Measurements from ENCODE around the gene EEFSEC. TPM values are rescaled to one million over a fixed set of nuclear protein-coding genes. Genes with fewer than 3 reads are reported as not detected.

Gene EEFSEC
- total RNA-seq, 3 donors from 2014 or later = 13.9 to 28.2 (median 19.8) TPM

DNA sequence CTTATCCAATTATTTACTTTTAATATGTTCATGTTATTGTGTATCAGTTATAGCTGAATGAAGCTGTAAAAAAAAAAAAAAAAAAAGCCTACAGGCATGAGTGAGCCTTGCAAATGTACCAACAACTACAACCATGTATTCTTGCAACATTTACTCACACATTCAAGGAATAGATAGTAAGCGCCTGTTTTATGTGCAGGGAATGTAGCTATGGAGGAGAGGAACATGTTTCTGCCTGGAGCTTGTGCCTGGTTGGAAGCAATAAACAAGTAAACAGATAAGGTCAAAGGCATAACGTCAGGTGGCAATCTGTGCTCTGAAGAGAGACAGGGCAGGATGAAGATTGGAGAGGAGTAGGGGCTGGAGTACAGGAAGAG is 202.2 kb downstream of the EEFSEC start:
- no peak for DNase-seq (ENCODE audit: low spot score in 2 of 2)
- Histone ChIP-seq H3K27me3 (no peaks in the 10 kb centered on the region), H3K27ac (no peak overlapping the region), H3K4me3 (no peak overlapping the region), H3K4me1 (no peaks in the 10 kb centered on the region), H3K9me3 (no peaks in the 10 kb centered on the region), H3K36me3 (no peaks in the 10 kb centered on the region)
- intact Hi-C loops (cut with DNase I; ENCODE audit: low total_unique reads) = no loop called here
- TF ChIP-seq POLR2AphosphoS5 (IDR thresholded peaks at IDR 0.05) (no peak), POLR2A (IDR thresholded peaks at IDR 0.05) (no peak)
- TF ChIP-seq, protein P1, sequence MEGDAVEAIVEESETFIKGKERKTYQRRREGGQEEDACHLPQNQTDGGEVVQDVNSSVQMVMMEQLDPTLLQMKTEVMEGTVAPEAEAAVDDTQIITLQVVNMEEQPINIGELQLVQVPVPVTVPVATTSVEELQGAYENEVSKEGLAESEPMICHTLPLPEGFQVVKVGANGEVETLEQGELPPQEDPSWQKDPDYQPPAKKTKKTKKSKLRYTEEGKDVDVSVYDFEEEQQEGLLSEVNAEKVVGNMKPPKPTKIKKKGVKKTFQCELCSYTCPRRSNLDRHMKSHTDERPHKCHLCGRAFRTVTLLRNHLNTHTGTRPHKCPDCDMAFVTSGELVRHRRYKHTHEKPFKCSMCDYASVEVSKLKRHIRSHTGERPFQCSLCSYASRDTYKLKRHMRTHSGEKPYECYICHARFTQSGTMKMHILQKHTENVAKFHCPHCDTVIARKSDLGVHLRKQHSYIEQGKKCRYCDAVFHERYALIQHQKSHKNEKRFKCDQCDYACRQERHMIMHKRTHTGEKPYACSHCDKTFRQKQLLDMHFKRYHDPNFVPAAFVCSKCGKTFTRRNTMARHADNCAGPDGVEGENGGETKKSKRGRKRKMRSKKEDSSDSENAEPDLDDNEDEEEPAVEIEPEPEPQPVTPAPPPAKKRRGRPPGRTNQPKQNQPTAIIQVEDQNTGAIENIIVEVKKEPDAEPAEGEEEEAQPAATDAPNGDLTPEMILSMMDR (IDR thresholded peaks at IDR 0.05) = no peak

DNA sequence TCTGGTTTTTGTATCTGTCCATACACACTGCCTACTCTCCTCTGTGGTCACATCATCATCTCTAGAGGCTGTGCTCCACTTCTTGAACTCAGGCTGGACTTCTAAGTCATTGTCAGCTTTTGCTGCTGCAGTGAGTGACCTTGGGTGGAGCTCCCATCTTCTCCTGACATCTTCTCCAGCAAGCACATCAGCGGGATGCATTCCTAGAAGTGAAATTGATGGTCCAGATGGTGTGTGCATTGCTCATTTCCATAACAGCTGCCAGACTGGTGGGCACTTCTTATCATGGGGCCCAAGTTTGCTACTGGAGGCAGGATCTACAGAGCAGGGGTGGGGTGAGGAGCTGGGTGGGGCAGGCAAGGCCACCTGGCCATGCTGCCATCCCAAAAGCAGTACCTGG is 203.5 kb downstream of the EEFSEC start:
- no peaks in the 10 kb centered on the region for H3K36me3 ChIP-seq
- TF ChIP-seq, protein P1 (IDR thresholded peaks at IDR 0.05) = no peak
- no peak for TF ChIP-seq POLR2AphosphoS5 (IDR thresholded peaks at IDR 0.05)
- no peak for TF ChIP-seq POLR2A (IDR thresholded peaks at IDR 0.05)
- H3K4me1 ChIP-seq = no peaks in the 10 kb centered on the region
- no peaks in the 10 kb centered on the region for H3K9me3 ChIP-seq
- no peak overlapping the region for H3K27ac ChIP-seq
- intact Hi-C loops (cut with DNase I; ENCODE audit: low total_unique reads) = no loop called here
- no peak for DNase-seq (ENCODE audit: low spot score in 2 of 2)
- H3K4me3 ChIP-seq = no peak overlapping the region
- no peaks in the 10 kb centered on the region for H3K27me3 ChIP-seq

DNA sequence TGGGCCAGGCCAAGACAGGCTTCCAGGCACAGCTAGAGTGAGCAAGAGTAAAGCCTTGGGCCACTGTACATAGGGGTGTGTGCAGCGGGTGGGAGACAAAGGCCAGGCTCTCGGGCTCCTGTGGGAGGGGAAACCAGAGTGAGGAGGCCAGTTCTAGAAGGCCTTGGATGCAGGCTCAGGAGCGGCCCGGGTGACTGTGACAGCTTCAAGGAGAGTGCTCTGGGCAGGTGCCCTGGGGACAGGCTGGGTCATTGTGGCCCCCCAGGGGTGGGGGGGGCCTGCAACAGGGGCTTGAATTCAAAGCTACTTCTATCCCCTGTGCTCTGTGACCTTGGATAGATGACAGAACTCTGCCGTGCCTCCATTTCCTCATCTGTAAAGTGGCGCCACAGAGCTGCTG is 204.3 kb downstream of the EEFSEC start:
- Histone ChIP-seq H3K36me3 (no peaks in the 10 kb centered on the region), H3K4me1 (no peaks in the 10 kb centered on the region), H3K27me3 (no peaks in the 10 kb centered on the region), H3K27ac (no peak overlapping the region), H3K4me3 (no peak overlapping the region), H3K9me3 (no peaks in the 10 kb centered on the region)
- TF ChIP-seq POLR2AphosphoS5 (IDR thresholded peaks at IDR 0.05) = no peak
- no peak for TF ChIP-seq POLR2A (IDR thresholded peaks at IDR 0.05)
- TF ChIP-seq, protein P1 (IDR thresholded peaks at IDR 0.05) = no peak
- DNase-seq (ENCODE audit: low spot score in 2 of 2) = no peak
- intact Hi-C loops (cut with DNase I; ENCODE audit: low total_unique reads) = no loop called here

DNA sequence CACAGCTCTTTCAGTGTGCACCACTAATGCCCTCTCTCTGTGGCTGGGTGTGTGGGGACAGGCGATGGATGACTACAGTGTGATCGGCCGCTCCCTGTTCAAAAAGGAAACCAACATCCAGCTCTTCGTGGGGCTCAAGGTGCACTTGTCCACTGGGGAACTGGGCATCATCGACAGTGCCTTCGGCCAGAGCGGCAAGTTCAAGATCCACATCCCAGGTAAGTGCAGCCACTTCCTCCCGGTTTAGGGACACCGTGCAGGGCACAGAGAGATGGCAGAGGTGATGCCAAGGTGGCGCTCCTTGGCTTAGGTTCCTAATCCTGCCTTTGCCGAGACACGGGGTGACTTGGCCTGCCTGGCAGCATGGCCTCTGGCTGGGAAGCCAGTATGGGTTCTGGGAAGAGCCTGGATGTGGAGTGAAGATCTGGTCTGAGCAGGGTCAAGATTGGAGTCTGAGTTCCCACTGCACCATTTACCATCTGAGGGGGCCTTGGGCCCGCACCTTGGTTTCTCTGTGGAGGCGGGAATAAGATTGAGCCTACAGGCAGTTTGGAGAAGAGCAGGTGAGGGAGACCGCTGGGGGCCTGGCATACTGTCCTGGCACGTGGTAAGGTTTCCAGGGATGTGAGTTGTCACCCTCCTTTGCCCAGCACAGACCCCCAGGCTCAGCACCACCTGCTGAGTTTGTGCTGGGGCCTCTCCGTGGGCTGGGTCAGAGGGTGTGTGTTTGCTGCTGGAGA is 205.0 kb downstream of the EEFSEC start:
- Histone ChIP-seq H3K27me3 (no peaks in the 10 kb centered on the region), H3K4me1 (no peaks in the 10 kb centered on the region), H3K27ac (no peak overlapping the region), H3K9me3 (no peaks in the 10 kb centered on the region), H3K36me3 (no peaks in the 10 kb centered on the region), H3K4me3 (no peak overlapping the region)
- TF ChIP-seq, protein P1 (IDR thresholded peaks at IDR 0.05) = no peak
- no peak for TF ChIP-seq POLR2A (IDR thresholded peaks at IDR 0.05)
- no peak for TF ChIP-seq POLR2AphosphoS5 (IDR thresholded peaks at IDR 0.05)
- no peak for DNase-seq (ENCODE audit: low spot score in 2 of 2)
- intact Hi-C loops (cut with DNase I; ENCODE audit: low total_unique reads) = no loop called here

DNA sequence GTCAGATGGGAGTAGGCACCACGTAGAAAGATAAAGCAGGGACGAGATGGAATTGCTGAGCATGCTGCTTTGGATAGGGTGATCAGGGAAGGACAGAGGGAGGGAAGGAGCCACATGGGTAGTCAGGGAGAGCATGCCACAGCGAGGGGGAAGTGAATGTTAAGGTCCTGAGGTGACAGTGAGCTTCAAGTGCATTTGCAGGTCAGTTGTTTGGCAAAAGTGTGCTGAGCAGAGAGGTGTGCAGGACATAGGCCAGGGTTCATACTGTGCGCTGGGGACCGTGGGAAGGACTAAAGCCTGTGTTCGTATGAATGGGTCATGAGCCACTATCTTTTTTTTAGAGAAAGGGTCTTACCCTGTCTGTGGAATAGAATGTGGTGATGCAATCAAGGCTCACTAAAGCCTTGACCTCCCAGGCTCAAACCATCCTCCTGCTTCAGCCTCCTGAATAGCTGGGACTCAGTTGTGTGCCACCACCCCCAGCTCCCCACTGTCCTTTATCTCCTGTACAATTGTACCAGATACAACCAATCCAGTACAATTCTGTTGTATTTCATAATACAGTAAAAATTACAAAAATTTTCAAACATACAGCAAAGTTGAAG is 205.9 kb downstream of the EEFSEC start:
- no peak for TF ChIP-seq POLR2AphosphoS5 (IDR thresholded peaks at IDR 0.05)
- TF ChIP-seq, protein P1 (IDR thresholded peaks at IDR 0.05) = no peak
- no peak for TF ChIP-seq POLR2A (IDR thresholded peaks at IDR 0.05)

More for the DNA sequence above, 205.9 kb downstream of the EEFSEC start:
- intact Hi-C loops (cut with DNase I; ENCODE audit: low total_unique reads) = no loop called here
- no peaks in the 10 kb centered on the region for H3K36me3 ChIP-seq
- H3K4me3 ChIP-seq = no peak overlapping the region
- H3K4me1 ChIP-seq = no peaks in the 10 kb centered on the region
- H3K27me3 ChIP-seq = no peaks in the 10 kb centered on the region
- DNase-seq (ENCODE audit: low spot score in 2 of 2) = no peak
- no peaks in the 10 kb centered on the region for H3K9me3 ChIP-seq
- no peak overlapping the region for H3K27ac ChIP-seq

All from breast epithelium (tissue), 4 donors.